Thyroid gland (tissue), 4 donors: ENCODE data around the gene MAPT.

Source experiments
- CTCF ChIP-seq, 6 experiments: fragments of 200-600 bp in 3 of 6; fragments of 450-650 bp in 3 of 6; sonication (generic) in 3 of 6; IDR thresholded peaks; one replicate each; pipeline ENCODE4 v1.5.1; 2016 to 2019; ENCODE audit warnings: antibody characterized with exemption in 6 of 6, mild to moderate bottlenecking in 2 of 6, inconsistent platforms in 1 of 6, moderate library complexity in 1 of 6
- POLR2A ChIP-seq, 2 donors: fragments of 450-650 bp; IDR thresholded peaks; one replicate each; pipeline ENCODE4 v1.6.1; 2017; ENCODE audit warnings: antibody characterized with exemption in 2 of 2, mild to moderate bottlenecking in 2 of 2, moderate library complexity in 1 of 2

- TF ChIP-seq CTCF (IDR thresholded peaks at IDR 0.05) (no peak), POLR2A (IDR thresholded peaks at IDR 0.05) (no peak)
Observed at GRCh38 chr17:45927247-45927646, 32.9 kb downstream of the MAPT start.
